MM.1S (cell line): ENCODE data around the gene PPP2R5E.

Source experiments
- DNase-seq: peaks from one replicate; pipeline ENCODE4 v3.0.0-alpha.2; 2015
- H2AFZ ChIP-seq: fragments of 300-600 bp; sonication (generic); 2 replicates; pipeline ENCODE4 v1.6.0; 2016; ENCODE audit warnings: antibody characterized with exemption, low read length
- H3F3A ChIP-seq: fragments of 300-600 bp; sonication (generic); 2 replicates; pipeline ENCODE4 v1.6.1; 2016; ENCODE audit warnings: mild to moderate bottlenecking, antibody characterized with exemption, low read length, moderate library complexity, mixed read lengths; ENCODE audit not compliant: insufficient read depth
- H3K27ac ChIP-seq: fragments of 300-600 bp; sonication (generic); 2 replicates; pipeline ENCODE4 v1.5.1; 2016; ENCODE audit warnings: mild to moderate bottlenecking, low read length
- H3K27me3 ChIP-seq: fragments of 300-600 bp; sonication (generic); replicated peaks from 2 replicates; pipeline ENCODE4 v1.6.0; 2016; ENCODE audit warnings: low read length; ENCODE audit not compliant: insufficient read depth
- H3K36me3 ChIP-seq: fragments of 300-600 bp; sonication (generic); replicated peaks from 2 replicates; pipeline ENCODE4 v1.6.1; 2016; ENCODE audit warnings: mild to moderate bottlenecking, low read length, mixed read lengths; ENCODE audit not compliant: insufficient read depth
- H3K4me1 ChIP-seq: fragments of 300-600 bp; sonication (generic); 2 replicates; pipeline ENCODE4 v1.6.1; 2016; ENCODE audit warnings: low read length, mixed read lengths
- H3K4me2 ChIP-seq: fragments of 300-600 bp; sonication (generic); 2 replicates; pipeline ENCODE4 v1.6.0; 2016; ENCODE audit warnings: low read depth, low read length
- H3K4me3 ChIP-seq: fragments of 300-600 bp; sonication (generic); 2 replicates; pipeline ENCODE4 v1.5.1; 2016; ENCODE audit warnings: low read length, mixed read lengths
- H3K79me2 ChIP-seq: fragments of 300-600 bp; sonication (generic); 2 replicates; pipeline ENCODE4 v1.6.1; 2016; ENCODE audit warnings: mixed run types, low read length, mixed read lengths
- H3K9ac ChIP-seq: fragments of 300-600 bp; sonication (generic); 2 replicates; pipeline ENCODE4 v1.6.1; 2016; ENCODE audit warnings: low read length, mixed read lengths
- H3K9me2 ChIP-seq: fragments of 300-600 bp; sonication (generic); replicated peaks from 2 replicates; pipeline ENCODE4 v1.6.1; 2016; ENCODE audit warnings: mild to moderate bottlenecking, low read length, mixed read lengths; ENCODE audit not compliant: insufficient read depth
- H3K9me3 ChIP-seq: fragments of 300-600 bp; sonication (generic); replicated peaks from 2 replicates; pipeline ENCODE4 v1.6.1; 2016; ENCODE audit warnings: mild to moderate bottlenecking, low read length, mixed read lengths; ENCODE audit not compliant: insufficient read depth
- H4K20me1 ChIP-seq: fragments of 300-600 bp; sonication (generic); 2 replicates; pipeline ENCODE4 v1.6.1; 2016; ENCODE audit warnings: mild to moderate bottlenecking, low read length, moderate library complexity, mixed read lengths; ENCODE audit not compliant: insufficient read depth
- CTCF ChIP-seq: fragments of 300-600 bp; sonication (generic); IDR thresholded peaks from 2 replicates; pipeline ENCODE4 v1.5.1; 2016; ENCODE audit warnings: antibody characterized with exemption, low read length, mixed read lengths
- EZH2 ChIP-seq: fragments of 300-600 bp; sonication (generic); optimal IDR thresholded peaks from 2 replicates; pipeline ENCODE3; 2017; ENCODE audit warnings: low read depth, mild to moderate bottlenecking, antibody characterized with exemption, low read length, mixed read lengths
- EZH2phosphoT487 ChIP-seq: fragments of 300-600 bp; sonication (generic); IDR thresholded peaks from 2 replicates; pipeline ENCODE4 v1.6.1; 2018; ENCODE audit warnings: antibody characterized with exemption, low read length

Gene PPP2R5E

GRCh38 chr14:63343878-63344277 is 199.3 kb downstream of the PPP2R5E start:
- Histone ChIP-seq H3F3A (no peaks in the 10 kb centered on the region), H3K4me1 (no peaks in the 10 kb centered on the region), H3K79me2 (no peaks in the 10 kb centered on the region), H3K9me3 (no peaks in the 10 kb centered on the region), H3K27ac (no peak overlapping the region), H3K9ac (no peak overlapping the region), H3K27me3 (no peaks in the 10 kb centered on the region), H3K9me2 (no peaks in the 10 kb centered on the region), H3K4me3 (no peak overlapping the region), H2AFZ (no peak overlapping the region), H3K36me3 (no peaks in the 10 kb centered on the region), H3K4me2 (no peak overlapping the region), H4K20me1 (no peaks in the 10 kb centered on the region)
- TF ChIP-seq EZH2, result no peak
- TF ChIP-seq CTCF, result no peak
- TF ChIP-seq EZH2phosphoT487, result no peak
- DNase-seq, result no peak

GRCh38 chr14:63342371-63342770 is 200.8 kb downstream of the PPP2R5E start:
- DNase-seq, result no peak
- Histone ChIP-seq H3K9me2 (no peaks in the 10 kb centered on the region), H3K27ac (no peak overlapping the region), H3K4me1 (no peaks in the 10 kb centered on the region), H3K9me3 (no peaks in the 10 kb centered on the region), H2AFZ (no peak overlapping the region), H3F3A (no peaks in the 10 kb centered on the region), H4K20me1 (no peaks in the 10 kb centered on the region), H3K9ac (no peak overlapping the region), H3K4me3 (no peak overlapping the region), H3K79me2 (no peaks in the 10 kb centered on the region), H3K36me3 (no peaks in the 10 kb centered on the region), H3K27me3 (no peaks in the 10 kb centered on the region), H3K4me2 (no peak overlapping the region)
- no peak for TF ChIP-seq EZH2
- TF ChIP-seq CTCF, result no peak
- TF ChIP-seq EZH2phosphoT487, result no peak

GRCh38 chr14:63328787-63329737 is 214.1 kb downstream of the PPP2R5E start:
- Histone ChIP-seq H3K4me3 (no peak overlapping the region), H3K4me1 (no peaks in the 10 kb centered on the region), H2AFZ (no peak overlapping the region), H3K27me3 (no peaks in the 10 kb centered on the region), H3K79me2 (no peaks in the 10 kb centered on the region), H3F3A (no peaks in the 10 kb centered on the region), H3K36me3 (no peaks in the 10 kb centered on the region), H3K4me2 (no peak overlapping the region), H3K27ac (no peak overlapping the region), H3K9me3 (no peaks in the 10 kb centered on the region), H3K9me2 (no peaks in the 10 kb centered on the region), H3K9ac (no peak overlapping the region), H4K20me1 (no peaks in the 10 kb centered on the region)
- no peak for TF ChIP-seq CTCF
- TF ChIP-seq EZH2phosphoT487, result no peak
- no peak for TF ChIP-seq EZH2
- no peak for DNase-seq
